ENCODE results near the gene ITPKB.

ITPKB gene

GRCh38 chr1:226738995-226739695, at the start of gene ITPKB:
TSS of gene ITPKB (minus strand) at chr1:226739282. CDS start at chr1:226737458, 1,824 bp downstream.
- H4K20me1 ChIP-seq (ENCODE audit: insufficient read depth, low read length): peaks cover 19% of the 10 kb centered on the region
- peak within 1 kb of the TSS; percentile 89 for H2AFZ ChIP-seq (ENCODE audit: low read depth, low read length)
- H3K27ac ChIP-seq (ENCODE audit: low read length): peak within 1 kb of the TSS; percentile 95
- peaks cover 29% of the 10 kb centered on the region for H3K36me3 ChIP-seq (ENCODE audit: insufficient read depth, low read length)
- no peaks in the 10 kb centered on the region for H3K27me3 ChIP-seq (ENCODE audit: insufficient read depth, low read length, poor library complexity)
- H3K4me2 ChIP-seq (ENCODE audit: insufficient read depth, low read length): peak within 1 kb of the TSS; percentile 66
- H3K9me3 ChIP-seq (ENCODE audit: insufficient read depth, low read length, severe bottlenecking): peaks cover 3% of the 10 kb centered on the region
- H3K4me3 ChIP-seq (ENCODE audit: low read depth in 1 of 2, low read length in 2 of 2): peak within 1 kb of the TSS; percentile 73 to 83
- peak; percentile 75 for DNase-seq
- H3K79me2 ChIP-seq (ENCODE audit: insufficient read depth, low read length): peaks cover 50% of the 10 kb centered on the region
- peaks cover 48% of the 10 kb centered on the region for H3K4me1 ChIP-seq (ENCODE audit: insufficient read depth, low read length)
- peak within 1 kb of the TSS; percentile 86 for H3K9ac ChIP-seq (ENCODE audit: low read depth, low read length)
- TF ChIP-seq EZH2 (IDR thresholded peaks at IDR 0.05; ENCODE audit: borderline replicate concordance, low read depth, low read length, severe bottlenecking) (no peak), CTCF (IDR thresholded peaks at IDR 0.05; ENCODE audit: borderline replicate concordance, extremely low read depth, low read length, poor library complexity, severe bottlenecking) (no peak)
- ATAC-seq (ENCODE audit: insufficient read depth, low read depth): peak; percentile 63

GRCh38 chr1:226787638-226788037, 48.6 kb upstream of the ITPKB start:
- Histone ChIP-seq H3K79me2 (ENCODE audit: insufficient read depth, low read length) (no peaks in the 10 kb centered on the region), H2AFZ (ENCODE audit: low read depth, low read length) (no peak overlapping the region), H3K9me3 (ENCODE audit: insufficient read depth, low read length, severe bottlenecking) (no peaks in the 10 kb centered on the region), H3K27ac (ENCODE audit: low read length) (no peak overlapping the region), H3K4me2 (ENCODE audit: insufficient read depth, low read length) (no peak overlapping the region), H3K4me1 (ENCODE audit: insufficient read depth, low read length) (no peaks in the 10 kb centered on the region), H3K9ac (ENCODE audit: low read depth, low read length) (no peak overlapping the region), H3K36me3 (ENCODE audit: insufficient read depth, low read length) (no peaks in the 10 kb centered on the region), H4K20me1 (ENCODE audit: insufficient read depth, low read length) (no peaks in the 10 kb centered on the region), H3K27me3 (ENCODE audit: insufficient read depth, low read length, poor library complexity) (no peaks in the 10 kb centered on the region), H3K4me3 (ENCODE audit: low read depth in 1 of 2, low read length in 2 of 2) (no peak overlapping the region)
- TF ChIP-seq EZH2 (IDR thresholded peaks at IDR 0.05; ENCODE audit: borderline replicate concordance, low read depth, low read length, severe bottlenecking) (no peak), CTCF (IDR thresholded peaks at IDR 0.05; ENCODE audit: borderline replicate concordance, extremely low read depth, low read length, poor library complexity, severe bottlenecking) (no peak)
- ATAC-seq (ENCODE audit: insufficient read depth, low read depth) (no peak), DNase-seq (no peak)

GRCh38 chr1:226787071-226787470, 48.0 kb upstream of the ITPKB start:
- Histone ChIP-seq H3K4me1 (ENCODE audit: insufficient read depth, low read length) (no peaks in the 10 kb centered on the region), H3K4me3 (ENCODE audit: low read depth in 1 of 2, low read length in 2 of 2) (no peak overlapping the region), H2AFZ (ENCODE audit: low read depth, low read length) (no peak overlapping the region), H3K27me3 (ENCODE audit: insufficient read depth, low read length, poor library complexity) (no peaks in the 10 kb centered on the region), H3K4me2 (ENCODE audit: insufficient read depth, low read length) (no peak overlapping the region), H3K9ac (ENCODE audit: low read depth, low read length) (no peak overlapping the region), H3K27ac (ENCODE audit: low read length) (no peak overlapping the region), H3K36me3 (ENCODE audit: insufficient read depth, low read length) (no peaks in the 10 kb centered on the region), H4K20me1 (ENCODE audit: insufficient read depth, low read length) (no peaks in the 10 kb centered on the region), H3K9me3 (ENCODE audit: insufficient read depth, low read length, severe bottlenecking) (no peaks in the 10 kb centered on the region), H3K79me2 (ENCODE audit: insufficient read depth, low read length) (no peaks in the 10 kb centered on the region)
- DNase-seq: no peak
- no peak for TF ChIP-seq EZH2 (IDR thresholded peaks at IDR 0.05; ENCODE audit: borderline replicate concordance, low read depth, low read length, severe bottlenecking)
- no peak for TF ChIP-seq CTCF (IDR thresholded peaks at IDR 0.05; ENCODE audit: borderline replicate concordance, extremely low read depth, low read length, poor library complexity, severe bottlenecking)
- no peak for ATAC-seq (ENCODE audit: insufficient read depth, low read depth)

All from DND-41 (cell line).